HEK293 (cell line): Measurements from ENCODE around the gene NXN.

Experiments used
- EGR2 ChIP-seq: fragments of 450-650 bp; formaldehyde crosslinking; IDR thresholded peaks from 2 replicates; pipeline ENCODE4 v1.5.1; 2016; ENCODE audit warnings: low read depth, missing biosample characterization, missing genetic modification characterization
- FEZF1 ChIP-seq: fragments of 450-650 bp; formaldehyde crosslinking; IDR thresholded peaks from 2 replicates; pipeline ENCODE4 v1.5.1; 2016; ENCODE audit warnings: missing biosample characterization, missing genetic modification characterization
- GFI1B ChIP-seq: fragments of 450-650 bp; formaldehyde crosslinking; IDR thresholded peaks from 2 replicates; pipeline ENCODE4 v1.5.1; 2016; ENCODE audit warnings: missing biosample characterization, missing genetic modification characterization
- KLF1 ChIP-seq: fragments of 450-650 bp; formaldehyde crosslinking; IDR thresholded peaks from 2 replicates; pipeline ENCODE4 v1.5.1; 2016; ENCODE audit warnings: missing biosample characterization, missing genetic modification characterization
- KLF8 ChIP-seq: fragments of 450-650 bp; formaldehyde crosslinking; IDR thresholded peaks from 2 replicates; pipeline ENCODE4 v1.5.1; 2016; ENCODE audit warnings: missing biosample characterization, missing genetic modification characterization
- KLF9 ChIP-seq: fragments of 450-650 bp; formaldehyde crosslinking; IDR thresholded peaks from 2 replicates; pipeline ENCODE4 v1.5.1; 2016; ENCODE audit warnings: missing biosample characterization, missing genetic modification characterization, low read depth
- SCRT2 ChIP-seq: fragments of 450-650 bp; formaldehyde crosslinking; IDR thresholded peaks from 2 replicates; pipeline ENCODE4 v1.5.1; 2016; ENCODE audit warnings: missing biosample characterization, missing genetic modification characterization
- SP3 ChIP-seq: fragments of 450-650 bp; formaldehyde crosslinking; IDR thresholded peaks from 2 replicates; pipeline ENCODE4 v1.5.1; 2016; ENCODE audit warnings: missing biosample characterization, missing genetic modification characterization
- SP7 ChIP-seq: fragments of 450-650 bp; formaldehyde crosslinking; IDR thresholded peaks from 2 replicates; pipeline ENCODE4 v1.5.1; 2016; ENCODE audit warnings: missing biosample characterization, missing genetic modification characterization
- TRIM28 ChIP-seq: IDR thresholded peaks from 2 replicates; pipeline ENCODE4 v1.6.1; 2011; ENCODE audit warnings: low read length, control low read depth, borderline replicate concordance
- WT1 ChIP-seq: fragments of 450-650 bp; formaldehyde crosslinking; IDR thresholded peaks from 2 replicates; pipeline ENCODE4 v1.5.1; 2016; ENCODE audit warnings: missing biosample characterization, missing genetic modification characterization
- ZBTB17 ChIP-seq: fragments of 450-650 bp; formaldehyde crosslinking; IDR thresholded peaks from 2 replicates; pipeline ENCODE4 v1.5.1; 2016; ENCODE audit warnings: missing biosample characterization, missing genetic modification characterization
- ZBTB20 ChIP-seq: fragments of 450-650 bp; formaldehyde crosslinking; IDR thresholded peaks from 2 replicates; pipeline ENCODE4 v1.5.1; 2016; ENCODE audit warnings: missing biosample characterization, missing genetic modification characterization
- ZFP3 ChIP-seq: fragments of 450-650 bp; formaldehyde crosslinking; IDR thresholded peaks from 2 replicates; pipeline ENCODE4 v1.5.1; 2016; ENCODE audit warnings: low read depth, missing biosample characterization, missing genetic modification characterization
- ZNF10 ChIP-seq: fragments of 450-650 bp; formaldehyde crosslinking; IDR thresholded peaks from 2 replicates; pipeline ENCODE4 v1.5.1; 2017; ENCODE audit warnings: missing biosample characterization, missing genetic modification characterization
- ZNF221 ChIP-seq: fragments of 450-650 bp; formaldehyde crosslinking; IDR thresholded peaks from 2 replicates; pipeline ENCODE4 v1.5.1; 2017; ENCODE audit warnings: missing biosample characterization, missing genetic modification characterization, borderline replicate concordance
- ZNF266 ChIP-seq: fragments of 450-650 bp; formaldehyde crosslinking; IDR thresholded peaks from 2 replicates; pipeline ENCODE4 v1.5.1; 2016; ENCODE audit warnings: missing biosample characterization, missing genetic modification characterization, low read depth
- ZNF350 ChIP-seq: fragments of 450-650 bp; formaldehyde crosslinking; IDR thresholded peaks from 2 replicates; pipeline ENCODE4 v1.5.0; 2017; ENCODE audit warnings: missing biosample characterization, mild to moderate bottlenecking, missing genetic modification characterization
- ZNF549 ChIP-seq: fragments of 450-650 bp; IDR thresholded peaks from 2 replicates; pipeline ENCODE4 v1.5.1; 2018; ENCODE audit warnings: missing biosample characterization, missing genetic modification characterization, mild to moderate bottlenecking, inconsistent platforms, moderate library complexity
- ZNF561 ChIP-seq: fragments of 450-650 bp; IDR thresholded peaks from 2 replicates; pipeline ENCODE4 v1.5.1; 2018; ENCODE audit warnings: missing biosample characterization, missing genetic modification characterization, borderline replicate concordance
- ZNF571 ChIP-seq: fragments of 450-650 bp; formaldehyde crosslinking; IDR thresholded peaks from 2 replicates; pipeline ENCODE4 v1.5.0; 2017; ENCODE audit warnings: missing biosample characterization, missing genetic modification characterization
- ZNF623 ChIP-seq: fragments of 450-650 bp; formaldehyde crosslinking; IDR thresholded peaks from 2 replicates; pipeline ENCODE4 v1.5.1; 2016; ENCODE audit warnings: missing biosample characterization, missing genetic modification characterization
- ZNF629 ChIP-seq: fragments of 450-650 bp; formaldehyde crosslinking; IDR thresholded peaks from 2 replicates; pipeline ENCODE4 v1.5.1; 2017; ENCODE audit warnings: missing biosample characterization, missing genetic modification characterization
- ZNF654 ChIP-seq: fragments of 450-650 bp; formaldehyde crosslinking; IDR thresholded peaks from 2 replicates; pipeline ENCODE4 v1.5.1; 2016; ENCODE audit warnings: low read depth, missing biosample characterization, missing genetic modification characterization
- ZNF76 ChIP-seq: fragments of 450-650 bp; formaldehyde crosslinking; IDR thresholded peaks from 2 replicates; pipeline ENCODE4; 2016; ENCODE audit warnings: low read depth, missing biosample characterization, missing genetic modification characterization, borderline replicate concordance
- ZNF843 ChIP-seq: fragments of 450-650 bp; formaldehyde crosslinking; IDR thresholded peaks from 2 replicates; pipeline ENCODE4 v1.5.1; 2016; ENCODE audit warnings: missing biosample characterization, missing genetic modification characterization
- TF ChIP-seq, protein P1 (sequence below): fragments of 450-650 bp; formaldehyde crosslinking; IDR thresholded peaks from 2 replicates; pipeline ENCODE4 v1.5.1; 2016; ENCODE audit warnings: missing biosample characterization, missing genetic modification characterization
- TF ChIP-seq, protein P2 (sequence below): fragments of 450-650 bp; formaldehyde crosslinking; IDR thresholded peaks from 2 replicates; pipeline ENCODE4 v1.5.1; 2016; ENCODE audit warnings: missing biosample characterization, missing genetic modification characterization
- TF ChIP-seq, protein P3 (sequence below): fragments of 450-650 bp; formaldehyde crosslinking; IDR thresholded peaks from 2 replicates; pipeline ENCODE4; 2016; ENCODE audit warnings: missing biosample characterization, missing genetic modification characterization
- TF ChIP-seq, protein P4 (sequence below): fragments of 450-650 bp; formaldehyde crosslinking; IDR thresholded peaks from 2 replicates; pipeline ENCODE4 v1.5.1; 2016; ENCODE audit warnings: missing biosample characterization, missing genetic modification characterization
- TF ChIP-seq, protein P5 (sequence below): fragments of 450-650 bp; IDR thresholded peaks from 2 replicates; pipeline ENCODE4 v1.5.1; 2018; ENCODE audit warnings: missing biosample characterization, missing genetic modification characterization

Gene NXN

DNA sequence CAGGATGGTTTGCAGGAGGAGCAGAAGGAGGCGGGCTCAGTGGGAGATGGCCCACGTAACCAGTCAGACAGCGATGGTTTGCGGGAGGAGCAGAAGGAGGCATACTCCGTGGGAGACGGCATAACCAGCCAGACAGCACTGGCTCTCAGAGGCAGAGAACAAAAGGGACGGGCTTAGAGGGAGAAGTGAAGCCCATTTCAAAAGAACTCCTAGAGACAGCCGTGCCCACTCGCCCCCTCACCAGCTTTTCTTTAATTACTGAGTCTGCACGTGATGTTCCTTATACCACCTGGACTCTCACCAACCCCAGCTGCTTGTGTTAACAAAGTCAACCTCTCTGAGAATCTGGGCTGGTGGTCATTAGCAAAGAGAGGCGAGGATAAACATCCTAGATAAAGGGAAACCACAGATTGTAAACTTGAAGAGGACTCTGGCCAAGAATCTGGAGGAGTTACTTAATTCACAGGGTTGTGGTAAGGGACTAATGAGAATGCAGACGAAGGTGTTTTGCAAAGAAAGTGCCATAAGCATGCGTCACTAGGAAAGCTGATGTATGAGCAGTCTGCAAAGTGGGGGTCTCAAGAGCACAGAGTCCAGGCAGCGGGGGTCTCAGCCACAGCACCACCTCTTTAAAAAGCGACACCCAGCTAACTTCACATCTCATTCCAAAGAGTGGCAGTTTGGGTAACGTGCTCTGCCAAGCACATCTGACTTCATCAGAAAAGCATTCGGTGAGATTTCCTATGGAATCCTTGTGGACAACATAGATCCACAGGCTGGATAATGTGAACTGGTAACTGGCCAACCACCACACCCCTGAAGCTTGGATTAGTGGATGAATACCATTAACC lies 51.7 kb downstream of the NXN start (continued):
- no peak for TF ChIP-seq ZNF549 (tag by site-specific recombination)
- TF ChIP-seq ZNF350 (tag by site-specific recombination) = no peak
- TF ChIP-seq ZBTB20 (tag by site-specific recombination) = peak; percentile 74
- TF ChIP-seq ZNF843 (tag by site-specific recombination) = peak; percentile 92
- no peak for TF ChIP-seq ZNF654 (tag by site-specific recombination)
- TF ChIP-seq, protein P1, sequence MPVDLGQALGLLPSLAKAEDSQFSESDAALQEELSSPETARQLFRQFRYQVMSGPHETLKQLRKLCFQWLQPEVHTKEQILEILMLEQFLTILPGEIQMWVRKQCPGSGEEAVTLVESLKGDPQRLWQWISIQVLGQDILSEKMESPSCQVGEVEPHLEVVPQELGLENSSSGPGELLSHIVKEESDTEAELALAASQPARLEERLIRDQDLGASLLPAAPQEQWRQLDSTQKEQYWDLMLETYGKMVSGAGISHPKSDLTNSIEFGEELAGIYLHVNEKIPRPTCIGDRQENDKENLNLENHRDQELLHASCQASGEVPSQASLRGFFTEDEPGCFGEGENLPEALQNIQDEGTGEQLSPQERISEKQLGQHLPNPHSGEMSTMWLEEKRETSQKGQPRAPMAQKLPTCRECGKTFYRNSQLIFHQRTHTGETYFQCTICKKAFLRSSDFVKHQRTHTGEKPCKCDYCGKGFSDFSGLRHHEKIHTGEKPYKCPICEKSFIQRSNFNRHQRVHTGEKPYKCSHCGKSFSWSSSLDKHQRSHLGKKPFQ (tag by site-specific recombination) = peak; percentile 83
- TF ChIP-seq SP7 (tag by site-specific recombination) = peak; percentile 95
- TF ChIP-seq ZNF623 (tag by site-specific recombination) = no peak
- TF ChIP-seq ZBTB17 (tag by site-specific recombination) = peak; percentile 60; the same call in 1 of the 2 replicates
- peak; percentile 89 for TF ChIP-seq GFI1B (tag by site-specific recombination)
- TF ChIP-seq, protein P2, sequence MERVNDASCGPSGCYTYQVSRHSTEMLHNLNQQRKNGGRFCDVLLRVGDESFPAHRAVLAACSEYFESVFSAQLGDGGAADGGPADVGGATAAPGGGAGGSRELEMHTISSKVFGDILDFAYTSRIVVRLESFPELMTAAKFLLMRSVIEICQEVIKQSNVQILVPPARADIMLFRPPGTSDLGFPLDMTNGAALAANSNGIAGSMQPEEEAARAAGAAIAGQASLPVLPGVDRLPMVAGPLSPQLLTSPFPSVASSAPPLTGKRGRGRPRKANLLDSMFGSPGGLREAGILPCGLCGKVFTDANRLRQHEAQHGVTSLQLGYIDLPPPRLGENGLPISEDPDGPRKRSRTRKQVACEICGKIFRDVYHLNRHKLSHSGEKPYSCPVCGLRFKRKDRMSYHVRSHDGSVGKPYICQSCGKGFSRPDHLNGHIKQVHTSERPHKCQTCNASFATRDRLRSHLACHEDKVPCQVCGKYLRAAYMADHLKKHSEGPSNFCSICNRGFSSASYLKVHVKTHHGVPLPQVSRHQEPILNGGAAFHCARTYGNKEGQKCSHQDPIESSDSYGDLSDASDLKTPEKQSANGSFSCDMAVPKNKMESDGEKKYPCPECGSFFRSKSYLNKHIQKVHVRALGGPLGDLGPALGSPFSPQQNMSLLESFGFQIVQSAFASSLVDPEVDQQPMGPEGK (tag by site-specific recombination) = peak; percentile 84
- peak; percentile 72 for TF ChIP-seq KLF1
- peak; percentile 90 for TF ChIP-seq FEZF1 (tag by site-specific recombination)
- peak; percentile 95 for TF ChIP-seq EGR2
- peak; percentile 92 for TF ChIP-seq KLF8 (tag by site-specific recombination)
- TF ChIP-seq WT1 (tag by site-specific recombination) = peak; percentile 88
- 0 out of 2 replicates have a peak, but pooled peaks have one; percentile 8 for TF ChIP-seq SP3
- no peak for TF ChIP-seq ZNF221
- TF ChIP-seq SCRT2 (tag by site-specific recombination) = peak; percentile 67
- TF ChIP-seq, protein P3, sequence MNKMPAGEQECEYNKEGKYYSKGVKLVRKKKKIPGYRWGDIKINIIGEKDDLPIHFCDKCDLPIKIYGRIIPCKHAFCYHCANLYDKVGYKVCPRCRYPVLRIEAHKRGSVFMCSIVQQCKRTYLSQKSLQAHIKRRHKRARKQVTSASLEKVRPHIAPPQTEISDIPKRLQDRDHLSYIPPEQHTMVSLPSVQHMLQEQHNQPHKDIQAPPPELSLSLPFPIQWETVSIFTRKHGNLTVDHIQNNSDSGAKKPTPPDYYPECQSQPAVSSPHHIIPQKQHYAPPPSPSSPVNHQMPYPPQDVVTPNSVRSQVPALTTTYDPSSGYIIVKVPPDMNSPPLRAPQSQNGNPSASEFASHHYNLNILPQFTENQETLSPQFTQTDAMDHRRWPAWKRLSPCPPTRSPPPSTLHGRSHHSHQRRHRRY (tag by site-specific recombination) = no peak
- TF ChIP-seq ZNF561 (tag by site-specific recombination) = 0 out of 2 replicates have a peak, but pooled peaks have one; percentile 21
- TF ChIP-seq ZNF10 = peak; percentile 80
- TF ChIP-seq ZFP3 (tag by site-specific recombination) = no peak
- no peak for TF ChIP-seq ZNF266 (tag by site-specific recombination)
- TF ChIP-seq, protein P4, sequence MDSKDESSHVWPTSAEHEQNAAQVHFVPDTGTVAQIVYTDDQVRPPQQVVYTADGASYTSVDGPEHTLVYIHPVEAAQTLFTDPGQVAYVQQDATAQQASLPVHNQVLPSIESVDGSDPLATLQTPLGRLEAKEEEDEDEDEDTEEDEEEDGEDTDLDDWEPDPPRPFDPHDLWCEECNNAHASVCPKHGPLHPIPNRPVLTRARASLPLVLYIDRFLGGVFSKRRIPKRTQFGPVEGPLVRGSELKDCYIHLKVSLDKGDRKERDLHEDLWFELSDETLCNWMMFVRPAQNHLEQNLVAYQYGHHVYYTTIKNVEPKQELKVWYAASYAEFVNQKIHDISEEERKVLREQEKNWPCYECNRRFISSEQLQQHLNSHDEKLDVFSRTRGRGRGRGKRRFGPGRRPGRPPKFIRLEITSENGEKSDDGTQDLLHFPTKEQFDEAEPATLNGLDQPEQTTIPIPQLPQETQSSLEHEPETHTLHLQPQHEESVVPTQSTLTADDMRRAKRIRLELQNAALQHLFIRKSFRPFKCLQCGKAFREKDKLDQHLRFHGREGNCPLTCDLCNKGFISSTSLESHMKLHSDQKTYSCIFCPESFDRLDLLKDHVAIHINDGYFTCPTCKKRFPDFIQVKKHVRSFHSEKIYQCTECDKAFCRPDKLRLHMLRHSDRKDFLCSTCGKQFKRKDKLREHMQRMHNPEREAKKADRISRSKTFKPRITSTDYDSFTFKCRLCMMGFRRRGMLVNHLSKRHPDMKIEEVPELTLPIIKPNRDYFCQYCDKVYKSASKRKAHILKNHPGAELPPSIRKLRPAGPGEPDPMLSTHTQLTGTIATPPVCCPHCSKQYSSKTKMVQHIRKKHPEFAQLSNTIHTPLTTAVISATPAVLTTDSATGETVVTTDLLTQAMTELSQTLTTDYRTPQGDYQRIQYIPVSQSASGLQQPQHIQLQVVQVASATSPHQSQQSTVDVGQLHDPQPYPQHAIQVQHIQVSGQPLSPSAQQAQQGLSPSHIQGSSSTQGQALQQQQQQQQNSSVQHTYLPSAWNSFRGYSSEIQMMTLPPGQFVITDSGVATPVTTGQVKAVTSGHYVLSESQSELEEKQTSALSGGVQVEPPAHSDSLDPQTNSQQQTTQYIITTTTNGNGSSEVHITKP (tag by site-specific recombination) = peak; percentile 69; the same call in 1 of the 2 replicates
- TF ChIP-seq, protein P5, sequence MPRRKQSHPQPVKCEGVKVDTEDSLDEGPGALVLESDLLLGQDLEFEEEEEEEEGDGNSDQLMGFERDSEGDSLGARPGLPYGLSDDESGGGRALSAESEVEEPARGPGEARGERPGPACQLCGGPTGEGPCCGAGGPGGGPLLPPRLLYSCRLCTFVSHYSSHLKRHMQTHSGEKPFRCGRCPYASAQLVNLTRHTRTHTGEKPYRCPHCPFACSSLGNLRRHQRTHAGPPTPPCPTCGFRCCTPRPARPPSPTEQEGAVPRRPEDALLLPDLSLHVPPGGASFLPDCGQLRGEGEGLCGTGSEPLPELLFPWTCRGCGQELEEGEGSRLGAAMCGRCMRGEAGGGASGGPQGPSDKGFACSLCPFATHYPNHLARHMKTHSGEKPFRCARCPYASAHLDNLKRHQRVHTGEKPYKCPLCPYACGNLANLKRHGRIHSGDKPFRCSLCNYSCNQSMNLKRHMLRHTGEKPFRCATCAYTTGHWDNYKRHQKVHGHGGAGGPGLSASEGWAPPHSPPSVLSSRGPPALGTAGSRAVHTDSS = no peak; the same call in 1 of the 2 replicates
- peak; percentile 14; the same call in 1 of the 2 replicates for TF ChIP-seq ZNF76
- TF ChIP-seq KLF9 (tag by site-specific recombination) = peak; percentile 42; the same call in 1 of the 2 replicates
- no peak for TF ChIP-seq TRIM28
- TF ChIP-seq ZNF571 (tag by site-specific recombination) = no peak
- TF ChIP-seq ZNF629 = peak; percentile 88
